ENCODE results near the gene CTDSPL.

Gene CTDSPL

DNA sequence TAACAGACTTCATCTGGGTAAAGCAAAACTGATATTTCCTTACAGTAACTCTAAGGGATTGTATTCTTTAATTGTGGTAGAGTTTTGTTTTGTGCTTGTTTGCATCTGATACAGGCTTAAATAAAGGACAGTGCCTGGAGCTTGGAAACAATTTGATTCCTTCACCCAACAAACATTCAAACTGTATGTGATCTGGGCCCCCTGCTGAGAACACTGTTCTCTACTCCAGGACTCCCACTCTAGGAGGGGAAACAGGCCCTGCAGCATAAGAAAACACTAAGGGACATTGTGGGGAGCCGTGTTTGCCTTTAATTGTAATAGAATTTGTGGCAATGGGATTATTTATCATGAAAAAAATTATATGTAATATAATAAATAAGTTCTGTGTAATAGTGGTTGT lies 56.9 kb downstream of the CTDSPL start:
- DNase-seq, result no peak

DNA sequence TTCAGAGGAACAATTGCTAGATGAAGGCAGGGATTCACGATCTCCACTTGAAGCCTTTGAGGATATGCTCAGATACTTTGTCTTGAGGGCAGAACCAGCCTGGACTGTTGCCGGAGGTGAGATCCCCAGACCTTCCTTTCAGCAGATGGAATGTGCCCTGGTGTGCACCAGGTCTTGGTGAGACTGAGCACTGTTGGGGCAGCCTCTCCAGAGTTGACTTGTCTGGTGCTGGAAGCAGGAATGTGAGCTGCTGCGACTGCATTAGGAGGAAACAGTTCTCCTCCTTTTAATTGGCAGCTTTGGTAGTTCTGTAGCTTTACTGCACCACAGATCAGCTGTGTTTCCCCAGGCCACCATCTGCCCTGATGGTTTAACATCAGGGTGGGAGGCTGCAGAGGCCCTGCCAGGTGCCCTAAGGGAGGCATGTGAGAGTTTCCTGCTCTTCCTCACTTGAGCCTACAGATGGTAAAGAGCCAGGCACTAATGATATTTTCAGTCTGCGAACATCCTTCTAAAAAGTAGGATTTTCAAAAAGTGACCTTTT lies 58.5 kb downstream of the CTDSPL start:
- DNase-seq, result no peak

DNA sequence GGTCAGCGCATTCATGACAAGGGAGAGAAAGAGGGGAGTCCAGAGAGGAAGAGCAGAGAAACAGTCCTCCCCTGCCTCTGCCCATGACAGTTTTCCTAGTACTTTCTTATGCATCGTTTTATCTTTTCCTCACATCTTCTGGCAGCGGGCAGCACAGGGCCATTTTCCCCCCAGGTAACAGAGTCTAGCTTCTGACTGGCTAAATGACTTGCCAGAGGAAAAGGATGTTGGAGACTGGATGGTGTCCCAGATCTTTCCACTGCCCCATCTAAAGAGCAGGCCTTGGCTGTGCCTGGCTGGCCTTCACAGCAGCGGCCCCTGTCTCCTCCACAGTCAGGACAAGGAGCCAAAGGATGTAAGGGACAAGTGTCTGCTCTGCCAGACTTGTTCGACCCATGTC lies 59.3 kb downstream of the CTDSPL start:
- DNase-seq, result no peak

DNA sequence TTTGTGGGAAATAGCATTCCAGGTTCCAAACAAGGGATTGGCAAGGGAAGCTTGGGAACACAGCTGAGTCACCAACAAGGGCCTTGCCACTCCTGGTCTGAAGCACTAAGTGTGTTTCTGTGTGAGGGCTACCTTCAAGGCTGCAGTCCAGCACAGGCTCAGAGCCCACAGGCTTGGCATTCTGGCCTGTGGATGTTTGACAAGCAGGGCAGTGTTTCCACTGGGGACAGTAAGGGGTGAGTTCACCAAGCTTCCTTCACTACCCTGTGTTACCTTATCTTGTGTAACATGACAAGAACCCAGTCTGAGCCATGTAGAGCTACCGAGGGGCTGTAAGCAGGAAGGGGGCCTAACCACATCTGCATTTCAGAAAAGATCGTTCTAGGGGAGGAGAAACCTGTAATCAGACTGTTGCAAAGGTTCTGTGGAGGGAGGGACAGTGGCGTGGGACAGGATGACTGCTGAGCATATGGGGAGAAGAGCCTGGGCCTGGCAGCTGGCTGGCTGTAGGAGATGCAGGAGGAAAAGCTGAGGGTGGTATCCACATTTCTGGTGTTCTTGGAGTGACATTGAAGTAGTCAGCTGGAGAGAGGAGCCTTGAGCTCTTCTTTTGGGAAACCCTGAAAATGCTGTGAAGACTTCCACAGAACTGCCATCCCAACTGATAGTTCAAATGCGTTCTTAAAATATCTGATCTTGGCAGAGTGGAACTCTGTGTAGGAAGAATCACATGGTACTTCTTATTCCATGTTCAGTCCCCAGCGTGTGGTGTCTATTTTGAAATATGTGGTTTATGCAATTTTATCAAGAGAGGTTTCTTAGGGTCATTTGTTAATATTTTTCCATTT lies 61.3 kb downstream of the CTDSPL start:
- no peak for DNase-seq

DNA sequence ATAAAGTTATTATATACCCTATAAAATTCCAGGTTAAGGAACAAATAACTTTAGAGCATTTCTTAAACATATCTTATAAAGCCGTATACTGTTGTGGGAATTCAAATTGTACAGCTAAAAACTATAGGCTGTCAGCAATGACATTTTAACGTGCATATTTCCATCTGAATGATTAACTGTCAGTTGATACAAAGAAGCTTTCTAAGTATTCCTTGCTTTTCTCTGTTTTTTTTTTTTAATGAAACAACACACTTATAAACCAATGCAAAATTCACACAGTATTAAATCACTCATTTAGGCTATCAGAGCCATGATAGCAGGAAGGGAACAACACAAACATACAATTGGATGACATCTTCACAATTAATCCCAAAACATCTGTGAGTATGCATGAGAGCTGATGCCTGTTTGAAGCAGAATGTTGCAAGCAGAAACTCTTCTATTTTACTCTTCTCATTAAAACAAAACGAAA lies 61.9 kb downstream of the CTDSPL start:
- DNase-seq, result no peak

DNA sequence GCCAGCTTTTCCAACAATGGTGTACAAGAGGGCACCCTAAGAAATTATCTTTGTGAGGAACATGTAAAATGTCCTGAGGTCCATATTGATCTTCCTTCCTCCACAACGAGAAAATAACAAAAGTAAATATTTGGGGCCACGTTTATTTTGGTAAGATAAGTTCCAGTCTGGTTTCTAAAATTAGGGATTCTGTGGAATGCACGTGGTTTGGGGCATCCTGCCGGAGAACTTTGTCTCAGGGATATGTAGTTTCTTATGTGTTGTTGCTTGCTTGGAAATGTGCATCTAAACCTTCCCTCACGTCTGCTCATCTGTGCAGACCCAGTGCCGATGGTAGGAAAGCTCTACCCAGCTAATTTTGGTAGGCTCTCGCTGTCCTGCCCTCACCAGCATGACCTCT lies 62.8 kb downstream of the CTDSPL start:
- DNase-seq, result no peak

DNA sequence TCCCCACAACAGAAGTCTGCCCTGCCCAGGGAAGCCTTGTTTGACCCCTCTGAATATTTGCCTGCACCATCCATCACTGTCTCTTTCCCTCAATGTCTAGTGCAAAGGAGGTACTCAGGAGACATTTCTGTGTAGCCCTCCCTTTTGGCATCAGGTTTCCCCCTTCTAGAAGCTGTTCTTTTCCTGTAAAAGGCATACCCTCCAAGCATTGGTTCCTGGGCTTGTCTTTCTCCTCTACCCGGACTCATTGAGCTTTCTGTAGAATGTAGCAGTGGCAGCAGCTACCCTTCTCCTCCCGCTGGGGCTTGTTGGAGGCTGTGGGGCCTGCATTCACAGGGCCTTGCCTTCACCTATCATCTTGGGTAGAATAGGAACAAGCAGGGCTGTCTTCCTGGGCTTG lies 63.5 kb downstream of the CTDSPL start:
- no peak for DNase-seq

DNA sequence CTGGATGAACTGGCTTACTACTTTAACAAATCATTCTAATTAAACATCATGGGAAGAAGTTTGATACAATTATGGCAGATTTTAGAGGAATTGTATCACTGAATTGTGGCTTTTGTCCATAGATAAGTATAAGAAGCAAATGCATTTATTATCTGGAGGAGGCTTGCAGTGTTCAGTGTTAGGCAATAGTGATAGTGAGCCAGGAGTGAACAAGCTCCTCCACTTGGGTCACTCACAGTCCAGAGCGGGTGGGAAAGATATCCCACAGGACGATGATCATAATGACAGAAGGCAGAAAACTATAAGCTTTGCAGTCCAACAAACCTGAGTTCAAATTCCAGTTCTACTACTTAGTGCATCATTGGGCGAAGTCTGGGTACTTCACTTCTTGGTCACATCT lies 64.9 kb downstream of the CTDSPL start:
- no peak for DNase-seq

DNA sequence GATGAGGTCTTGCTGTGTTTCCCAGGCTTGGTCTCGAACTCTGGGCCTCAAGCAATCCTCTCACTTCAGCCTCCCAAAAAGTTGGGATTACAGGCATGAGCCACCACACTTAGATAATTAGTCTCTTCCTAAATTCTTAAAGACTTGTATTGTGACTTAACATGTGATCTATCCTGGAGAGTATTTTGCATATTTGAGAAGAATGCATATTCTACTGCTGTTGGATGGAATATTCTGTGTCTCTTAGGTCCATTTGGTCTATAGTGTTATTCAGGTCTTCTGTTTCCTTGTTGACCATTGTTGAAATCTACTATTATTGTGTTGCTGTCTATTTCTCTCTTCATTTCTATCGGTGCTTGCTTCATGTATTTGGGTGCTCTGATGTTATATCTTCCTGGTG lies 68.8 kb downstream of the CTDSPL start:
- DNase-seq, result no peak

DNA sequence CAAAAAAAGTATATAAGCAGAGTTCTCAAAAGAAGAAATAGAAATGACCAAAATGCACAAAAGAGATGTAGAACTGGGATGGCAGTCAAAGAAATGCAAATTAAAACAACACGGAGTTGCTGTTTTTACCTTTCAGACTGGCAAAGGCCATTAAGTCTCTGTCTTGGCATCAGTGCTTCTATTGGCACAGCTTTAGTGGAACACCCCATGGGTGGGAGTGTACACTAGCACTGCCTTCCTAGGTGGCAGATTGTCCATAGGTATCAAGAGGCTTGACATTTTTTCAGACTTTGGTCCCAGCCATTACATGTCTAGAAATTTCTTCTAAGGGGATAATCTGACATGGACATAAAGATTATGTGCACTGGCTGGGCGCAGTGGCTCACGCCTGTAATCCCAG lies 70.8 kb downstream of the CTDSPL start:
- no peak for DNase-seq

DNA sequence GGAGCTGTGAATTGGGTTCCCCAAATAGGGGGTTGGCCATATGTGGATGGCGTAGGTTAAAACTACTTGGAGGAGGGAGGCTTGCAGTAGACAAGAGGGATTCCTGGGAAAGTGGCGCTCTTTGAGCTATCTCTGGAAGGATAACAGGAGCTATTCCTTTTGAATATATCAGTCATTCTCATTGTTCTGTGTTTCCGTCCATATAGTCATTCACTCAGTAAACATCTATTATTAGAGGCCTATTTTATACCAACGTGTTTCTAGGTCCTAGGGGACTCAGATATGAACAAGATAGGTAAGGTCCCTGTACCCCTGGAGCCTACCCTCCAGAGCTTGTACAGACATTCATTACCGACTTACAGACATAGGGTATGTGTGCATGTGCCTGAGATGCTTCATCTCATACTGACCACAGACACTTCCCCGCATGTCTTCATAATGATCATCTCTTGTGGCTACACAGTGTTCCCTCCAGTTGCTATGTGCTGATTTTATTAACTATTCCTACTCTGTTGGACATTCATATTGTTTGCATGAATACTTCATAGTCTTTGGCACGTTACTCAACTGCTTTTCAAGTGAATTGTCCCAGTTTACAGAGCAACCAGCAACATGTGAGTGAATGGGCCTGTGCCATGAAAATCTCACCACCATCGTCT lies 73.1 kb downstream of the CTDSPL start:
- no peak for DNase-seq

DNA sequence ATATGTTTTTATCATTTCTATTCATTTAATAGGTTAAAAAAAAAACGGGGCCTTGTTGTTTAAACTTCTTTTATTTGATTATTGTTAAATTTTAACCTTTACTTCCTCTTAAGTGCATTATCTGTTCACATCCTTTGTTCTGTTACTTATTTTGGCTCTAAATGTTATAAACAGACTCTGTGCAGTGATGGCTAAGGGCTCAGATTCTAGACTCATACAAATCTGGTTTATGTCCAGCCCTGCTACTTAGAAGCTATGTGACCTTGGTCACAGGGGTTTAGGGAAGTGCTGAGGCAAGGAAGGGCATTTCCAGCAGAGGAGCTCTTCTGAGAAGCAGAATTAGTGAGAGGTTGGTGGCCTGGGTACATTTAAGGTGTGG lies 73.6 kb downstream of the CTDSPL start:
- DNase-seq, result no peak

DNA sequence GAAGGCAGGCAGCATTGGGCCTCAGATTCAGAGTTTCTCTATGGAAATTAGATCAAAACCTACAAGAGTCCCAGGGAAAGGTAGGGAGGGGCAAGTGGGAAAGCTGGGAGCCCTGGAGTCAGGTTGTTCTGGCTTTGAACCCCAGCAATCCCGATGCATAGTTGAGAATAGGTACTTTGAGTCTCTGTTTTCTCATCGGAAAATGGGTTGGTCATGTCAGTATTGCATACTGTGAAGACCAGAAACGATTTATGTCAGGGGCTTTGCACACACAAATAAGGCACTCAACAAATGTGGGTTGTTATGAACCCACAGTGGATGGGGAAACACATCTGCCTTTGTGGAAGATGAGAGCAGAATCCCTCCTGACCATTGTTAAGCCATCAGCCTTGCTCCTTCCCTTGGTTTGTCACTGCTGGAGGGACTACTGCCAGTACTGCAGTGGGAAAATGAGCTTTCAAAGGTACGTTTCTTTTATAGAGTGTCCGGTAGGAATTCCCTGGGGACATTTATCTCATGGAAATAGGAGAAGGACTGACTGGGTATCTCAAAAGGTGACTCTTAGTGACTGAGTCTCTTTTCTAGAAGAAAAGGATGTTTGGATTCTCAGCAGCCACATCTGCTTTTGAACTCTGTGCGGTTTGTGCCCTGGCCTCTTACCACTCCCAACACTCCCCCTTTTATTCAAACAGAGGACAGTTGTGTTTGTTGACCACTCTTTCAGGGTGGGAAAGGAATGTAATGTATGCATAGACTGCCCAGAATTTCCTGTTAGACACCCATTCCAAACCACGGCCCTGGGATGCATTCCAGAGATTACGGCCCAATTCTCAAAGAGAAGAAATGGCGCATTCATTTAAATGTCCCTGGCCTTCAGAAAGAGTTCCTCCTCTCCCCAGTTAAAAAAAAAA lies 74.3 kb downstream of the CTDSPL start:
- peak; percentile 82 for DNase-seq

DNA sequence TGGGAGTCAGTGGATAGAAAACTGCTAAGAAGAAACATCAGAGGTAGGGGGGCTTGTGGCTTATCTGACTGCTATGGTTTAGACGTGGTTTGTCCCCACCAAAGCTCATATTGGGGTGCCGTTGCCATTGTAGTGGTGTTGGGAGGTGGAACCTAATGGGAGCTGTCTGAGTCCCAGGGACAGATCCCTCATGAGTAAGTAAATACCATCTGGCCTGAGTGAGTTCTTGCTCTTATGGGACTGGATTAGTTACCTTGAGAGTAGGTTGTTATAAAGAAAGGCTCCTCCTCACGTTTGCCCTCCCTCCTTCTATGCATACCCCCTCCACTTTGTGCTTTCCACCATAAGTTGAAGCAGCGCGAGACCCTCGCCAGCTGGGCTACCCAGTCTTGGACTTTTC lies 75.5 kb downstream of the CTDSPL start:
- DNase-seq, result no peak

DNA sequence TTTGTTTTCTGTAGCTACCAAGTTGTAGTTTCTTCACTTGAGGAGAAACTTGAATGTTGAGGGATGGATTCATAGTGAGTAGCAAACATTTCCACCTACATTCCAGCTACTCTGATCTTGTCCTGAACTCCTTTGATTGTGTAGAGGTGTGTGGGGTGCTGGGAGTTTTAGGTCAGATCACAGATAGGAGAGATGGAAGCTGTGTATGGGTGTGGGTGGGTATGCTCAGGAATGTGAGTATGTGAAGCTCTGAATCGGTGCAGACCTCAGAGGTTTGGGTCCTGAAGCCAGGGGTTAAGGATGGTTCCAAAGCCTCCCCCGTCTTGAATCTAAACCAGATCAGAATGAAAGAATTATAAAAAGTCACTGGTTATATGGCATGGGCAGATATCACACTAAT lies 76.3 kb downstream of the CTDSPL start:
- DNase-seq, result no peak

DNA sequence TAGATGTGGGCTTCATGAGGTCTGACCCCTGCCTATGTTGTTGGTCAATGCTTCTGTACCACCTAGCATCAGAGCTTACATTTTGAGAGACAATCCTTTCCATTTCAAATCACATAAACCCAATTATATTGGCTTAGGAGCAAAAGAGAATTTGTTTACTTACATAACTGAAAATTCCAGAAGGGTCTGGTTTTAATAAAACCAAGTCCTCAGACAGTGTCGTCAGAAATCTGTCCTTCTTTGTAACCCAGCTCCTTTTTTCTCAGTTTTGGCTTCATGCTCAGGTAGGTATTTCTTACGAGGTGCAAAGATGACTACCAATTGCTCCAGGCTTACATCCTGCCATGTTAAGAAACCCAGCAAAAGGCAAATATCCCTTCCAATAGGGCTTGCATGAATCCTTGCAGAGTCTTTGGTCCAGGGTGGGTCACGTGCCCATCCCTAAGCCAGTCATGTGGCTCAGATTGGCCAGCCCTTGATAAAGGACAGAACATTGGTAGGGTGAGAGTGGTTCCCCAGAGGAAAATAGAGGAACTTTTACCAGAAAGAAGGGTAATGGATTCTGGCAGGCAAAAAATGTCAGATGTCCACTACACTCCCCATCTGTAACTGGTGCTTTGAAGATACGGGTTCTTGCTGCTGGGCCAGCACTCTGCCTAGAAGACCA lies 78.7 kb downstream of the CTDSPL start:
- DNase-seq, result no peak

DNA sequence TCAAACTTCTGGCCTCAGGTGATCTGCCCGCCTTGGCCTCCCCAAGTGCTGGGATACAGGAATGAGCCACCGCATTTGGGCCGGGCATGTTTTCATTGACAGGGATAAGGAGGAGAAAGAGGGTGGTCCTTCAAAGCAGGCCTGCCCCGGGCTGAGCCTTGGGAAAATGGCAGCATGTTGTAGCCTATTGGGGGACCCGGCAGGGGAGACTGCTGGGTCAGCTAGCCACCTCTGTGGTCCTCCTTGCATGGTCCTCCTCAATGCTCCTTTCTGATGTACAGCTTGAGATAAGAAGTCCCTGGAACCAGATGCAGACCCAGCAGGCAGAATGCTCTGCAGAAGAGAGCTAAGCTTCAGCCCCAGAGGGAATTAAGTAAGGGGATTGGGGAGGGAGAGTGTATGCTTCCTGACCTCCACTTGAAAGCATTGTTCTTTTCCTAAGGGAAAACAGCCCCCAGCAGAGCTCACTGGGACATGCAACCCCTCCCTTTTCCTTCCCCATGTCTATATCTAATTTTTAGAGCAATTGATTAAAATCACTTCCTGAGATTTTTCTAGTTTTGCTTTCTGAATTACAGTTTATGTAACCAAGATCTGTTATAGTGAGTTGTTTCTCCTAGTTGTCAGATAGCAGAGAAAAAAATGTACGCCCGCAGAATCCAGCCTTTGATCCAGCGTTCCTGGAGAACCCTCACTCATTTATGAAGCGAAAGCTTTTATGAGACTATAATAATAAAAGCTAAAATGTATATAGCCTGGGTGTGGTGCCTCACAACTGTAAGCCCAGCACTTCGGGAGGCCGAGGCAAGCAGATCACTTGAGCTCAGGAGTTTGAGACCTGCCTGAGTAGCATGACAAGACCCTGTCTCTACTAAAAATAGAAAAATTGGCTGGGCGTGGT lies 80.2 kb downstream of the CTDSPL start:
- DNase-seq, result no peak

DNA sequence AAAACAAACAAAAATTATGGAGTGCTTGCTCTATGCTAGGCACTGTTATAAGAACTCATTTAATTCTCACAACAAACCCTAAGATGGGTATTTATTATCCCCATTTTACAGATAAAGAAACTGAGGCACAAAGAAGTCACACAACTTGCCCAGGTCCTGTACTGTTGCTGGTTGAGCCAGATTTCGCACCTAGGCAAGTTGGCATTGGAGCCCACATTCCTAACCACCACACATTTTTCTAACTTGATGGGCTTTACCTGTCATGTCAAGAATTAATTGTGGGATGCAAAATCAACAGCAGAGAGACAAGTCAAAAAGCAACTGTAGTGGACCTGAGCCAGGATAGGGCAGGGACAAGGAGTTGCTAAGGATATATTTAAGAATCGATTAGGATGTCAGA lies 81.0 kb downstream of the CTDSPL start:
- no peak for DNase-seq

DNA sequence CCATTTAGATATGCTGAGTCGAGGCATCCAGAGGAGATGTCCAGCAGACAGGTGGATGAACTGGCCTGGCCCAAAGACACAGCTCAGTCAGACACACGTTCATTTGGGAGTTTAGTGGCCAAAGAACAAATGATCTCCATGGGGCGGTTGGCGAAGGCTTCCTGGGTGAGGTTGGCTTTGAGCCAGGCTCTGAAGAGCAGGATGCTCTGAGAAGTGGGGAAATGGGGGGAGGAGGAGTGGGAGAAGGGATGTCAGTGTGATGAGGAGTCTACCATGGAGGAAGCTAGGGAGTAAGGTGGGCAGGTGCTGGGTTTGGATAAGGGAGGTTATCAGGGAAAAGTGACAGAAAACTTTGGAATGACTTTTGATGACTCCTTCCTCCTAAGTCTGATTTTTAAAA lies 81.4 kb downstream of the CTDSPL start:
- DNase-seq, result no peak

DNA sequence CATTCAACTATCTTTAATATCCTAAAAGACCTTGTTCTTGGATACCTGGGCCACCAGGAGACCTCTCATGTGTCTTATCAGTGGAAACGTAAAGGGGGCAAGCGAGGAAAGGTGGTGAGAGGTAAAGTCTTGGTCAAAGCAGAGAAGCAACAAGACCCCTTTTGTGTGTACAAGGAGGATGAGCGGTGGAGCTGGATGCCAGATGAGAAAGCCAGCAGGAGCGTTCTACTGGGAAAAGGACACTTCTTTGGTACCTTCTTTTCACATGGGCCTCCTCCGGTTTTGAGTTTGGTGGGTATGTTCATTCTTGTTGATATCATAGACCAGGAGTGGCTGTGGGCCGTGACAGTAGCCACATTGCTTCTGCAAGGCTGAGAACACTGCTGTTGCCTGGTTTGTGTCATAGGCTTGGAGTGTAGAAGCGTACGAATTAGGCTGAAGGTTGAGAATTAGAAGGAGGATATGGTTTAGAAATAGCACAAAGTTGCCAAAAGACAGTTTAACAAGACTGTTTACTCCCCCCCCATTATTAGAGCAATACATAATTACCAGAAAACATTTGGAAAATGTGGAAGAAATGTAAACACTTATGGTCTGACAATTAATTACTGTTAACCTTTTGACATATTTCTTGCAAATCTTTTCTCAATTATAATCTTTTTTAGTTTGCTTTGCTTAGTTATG lies 82.1 kb downstream of the CTDSPL start:
- DNase-seq, result no peak

DNA sequence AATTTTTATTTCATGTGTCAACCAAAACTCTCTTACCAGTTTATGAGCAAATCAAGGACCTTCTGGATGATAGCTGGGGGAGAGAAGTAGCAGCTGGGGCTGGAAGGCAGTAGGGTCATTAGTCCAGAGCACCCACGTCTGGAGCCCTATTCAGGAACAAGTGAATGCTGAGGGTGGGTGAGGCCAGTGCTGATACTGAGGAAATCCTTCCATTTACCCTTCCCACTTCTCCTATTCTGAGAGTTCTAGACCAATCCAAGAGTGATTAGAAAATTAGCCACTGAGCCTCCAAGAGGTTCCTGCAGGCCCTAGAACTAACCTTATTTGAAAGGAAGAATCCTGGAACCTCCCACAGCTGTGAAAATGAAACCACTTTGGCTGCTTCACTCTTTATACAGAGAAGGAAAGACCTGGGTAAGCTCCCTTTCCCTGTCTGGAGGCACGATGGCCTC lies 82.7 kb downstream of the CTDSPL start:
- DNase-seq, result no peak

All from right hindlimb (tissue), 1 donor.